GM12878 (cell line): ENCODE results near the gene YBX2. TPM values are rescaled to one million over a fixed set of nuclear protein-coding genes. Genes with fewer than 3 reads are reported as not detected.

Experiments
- ATAC-seq: fragments of 200-7000 bp; cut with Tn5 transposase; 3 replicates; pipeline ENCODE4 v1.9.1; 2020; ENCODE audit warnings: mild to moderate bottlenecking, moderate library complexity
- BruUV-seq: library from RNA; stranded (reverse); fragments of 400-500 nt; replicated peaks from 2 replicates; lab custom pipeline; 2021; lab: Mats Ljungman, UMichigan
- CTCF ChIA-PET: fragments of 300-600 bp; sonication (Branson Sonifier 250); formaldehyde crosslinking; extraction: SDS; loops from one replicate; lab custom pipeline; 2021; ENCODE audit warnings: inconsistent platforms; lab: Yijun Ruan, JAX
- POLR2A ChIA-PET: fragments of 350-600 bp; formaldehyde crosslinking; extraction: SDS; loops from one replicate; lab custom pipeline; 2021; ENCODE audit warnings: inconsistent platforms; lab: Charles Lee
- RAD21 ChIA-PET: fragments of 300-600 bp; sonication (Branson Sonifier 250); formaldehyde crosslinking; loops from one replicate; lab custom pipeline; 2023; ENCODE audit warnings: antibody characterized with exemption; ENCODE audit not compliant: unreplicated experiment; lab: Charles Lee
- SMC1A ChIA-PET: fragments of 300-600 bp; sonication (Branson Sonifier 250); formaldehyde crosslinking; loops from one replicate; lab custom pipeline; 2023; ENCODE audit not compliant: unreplicated experiment, uncharacterized antibody; lab: Charles Lee
- DNase-seq: peaks from one replicate; pipeline ENCODE4 v3.0.0-alpha.2; 2011; ENCODE audit warnings: low read depth, low spot score
- FAIRE-seq: peaks from 3 replicates; lab custom pipeline; 2011; peaks lifted over from hg19 to GRCh38; lab: Jason Lieb, UNC
- H2AFZ ChIP-seq: 2 replicates; pipeline ENCODE4 v1.6.0; 2011; ENCODE audit warnings: low read depth, low read length, control low read depth; ENCODE audit not compliant: control insufficient read depth
- H3K27ac ChIP-seq: 2 replicates; pipeline ENCODE4 v1.5.1; 2011; ENCODE audit warnings: control low read depth; ENCODE audit not compliant: control insufficient read depth, insufficient read depth
- H3K27me3 ChIP-seq, 2 experiments: replicated peaks in 1 of 2; 2 replicates each; pipeline versions ENCODE4 v1.6.0 to v1.6.1; 2011; ENCODE audit warnings: low read length in 1 of 2; ENCODE audit not compliant: control insufficient read depth in 2 of 2, insufficient read depth in 2 of 2
- H3K36me3 ChIP-seq, 2 experiments: 2 replicates each; pipeline ENCODE4 v1.5.1; 2011; ENCODE audit warnings: low read length in 1 of 2; ENCODE audit not compliant: control insufficient read depth in 2 of 2, insufficient read depth in 2 of 2
- H3K4me1 ChIP-seq: 2 replicates; pipeline ENCODE4 v1.6.1; 2011; ENCODE audit warnings: mild to moderate bottlenecking, low read length, moderate library complexity, mixed read lengths; ENCODE audit not compliant: control insufficient read depth, insufficient read depth
- H3K4me2 ChIP-seq: 2 replicates; pipeline ENCODE4 v1.6.0; 2011; ENCODE audit warnings: control low read depth; ENCODE audit not compliant: control insufficient read depth, insufficient read depth
- H3K4me3 ChIP-seq: fragments of 200-600 bp; sonication (generic); 2 replicates; pipeline ENCODE4 v1.5.1; 2016
- H3K79me2 ChIP-seq: 2 replicates; pipeline ENCODE4 v1.6.0; 2011; ENCODE audit warnings: low read length; ENCODE audit not compliant: control insufficient read depth, insufficient read depth
- H3K9ac ChIP-seq: 2 replicates; pipeline ENCODE4 v1.8.0; 2011; ENCODE audit warnings: low read length, control low read depth, mixed read lengths; ENCODE audit not compliant: control insufficient read depth, insufficient read depth
- H3K9me3 ChIP-seq: replicated peaks from 3 replicates; pipeline ENCODE4 v1.5.1; 2011; ENCODE audit warnings: mild to moderate bottlenecking, low read length; ENCODE audit not compliant: control insufficient read depth, insufficient read depth
- H4K20me1 ChIP-seq: 2 replicates; pipeline ENCODE4 v1.6.0; 2011; ENCODE audit not compliant: control insufficient read depth, insufficient read depth
- ATF7 ChIP-seq: fragments of 450-650 bp; IDR thresholded peaks from 2 replicates; pipeline ENCODE4 v1.6.1; 2016; ENCODE audit warnings: low read depth, mild to moderate bottlenecking
- BCL11A ChIP-seq: IDR thresholded peaks from 2 replicates; pipeline ENCODE4 v1.6.1; 2011; ENCODE audit warnings: low read depth, low read length
- HCFC1 ChIP-seq: fragments of 150-350 bp; IDR thresholded peaks from 2 replicates; pipeline ENCODE4 v1.6.1; 2014; ENCODE audit warnings: low read length
- HDAC6 ChIP-seq: fragments of 200-600 bp; sonication (generic); IDR thresholded peaks from one replicate; pipeline ENCODE4 v1.8.0; 2017; ENCODE audit warnings: antibody characterized with exemption; ENCODE audit not compliant: unreplicated experiment
- MTA2 ChIP-seq: fragments of 450-650 bp; IDR thresholded peaks from 2 replicates; pipeline ENCODE4 v1.6.1; 2016; ENCODE audit warnings: low read depth, mild to moderate bottlenecking, moderate library complexity
- MXI1 ChIP-seq: fragments of 150-350 bp; IDR thresholded peaks from 2 replicates; pipeline ENCODE4 v1.6.1; 2011; ENCODE audit warnings: low read depth, mild to moderate bottlenecking, inconsistent platforms, low read length, improper control_type of control experiment
- NFIC ChIP-seq: IDR thresholded peaks from 2 replicates; pipeline ENCODE4 v1.6.1; 2012; ENCODE audit warnings: low read depth, mild to moderate bottlenecking, inconsistent platforms, low read length, moderate library complexity
- PML ChIP-seq: IDR thresholded peaks from 2 replicates; pipeline ENCODE4 v1.6.1; 2012; ENCODE audit warnings: low read length, inconsistent platforms
- SMAD1 ChIP-seq: fragments of 450-650 bp; IDR thresholded peaks from 2 replicates; pipeline ENCODE4 v1.6.1; 2018; ENCODE audit warnings: mild to moderate bottlenecking, low read depth; ENCODE audit not compliant: partially characterized antibody
- WGBS: methylation state at CpG from one replicate; pipeline ENCODE4 v1.1.6; 2016; ENCODE audit warnings: low lambda C conversion rate; ENCODE audit not compliant: insufficient replicate concordance, insufficient coverage; ENCODE audit errors: missing lambda C conversion rate; 5-methylcytosine and 5-hydroxymethylcytosine counted together
- in situ Hi-C: fragments of 300-500 bp; cut with MboI; formaldehyde crosslinking; loops from 9 replicates; pipeline ENCODE4 v1.14.3; 2018; ENCODE audit warnings: mixed read lengths
- intact Hi-C: fragments of 100-400 bp; cut with micrococcal nuclease; formaldehyde crosslinking; loops from one replicate; pipeline ENCODE4 v1.14.2; 2022; ENCODE audit not compliant: unreplicated experiment
- polyA plus RNA-seq, 11 experiments: library from polyadenylated mRNA; depleted of rRNA in 4 of 11; unstranded in 6 of 11; stranded (reverse) in 5 of 11; fragments of >200 nt; fragmentation: Nextera tagmentation in 4 of 11; fragmentation: Illumina TruSeq in 1 of 11; extraction: Ambion mirVana in 4 of 11; extraction: Trizol in 1 of 11; gene quantifications; 1 replicate in 1 of 11; 2 replicates in 10 of 11; pipeline versions ENCODE4 v1.2.1 to v1.2.3, GENCODE V29; 2011 to 2016; ENCODE audit warnings: inconsistent platforms in 2 of 11, missing spikeins in 2 of 11, low read depth in 1 of 11
- total RNA-seq, 4 experiments: library from RNA; depleted of rRNA in 3 of 4; stranded (reverse); fragments of >200 nt in 3 of 4; fragmentation: Illumina TruSeq in 1 of 4; extraction: Trizol in 1 of 4; gene quantifications; 2 replicates each; pipeline versions ENCODE4 v1.2.1 to v1.2.3, GENCODE V29; 2013 to 2021
- TF ChIP-seq, protein P1 (sequence below): fragments of 450-650 bp; IDR thresholded peaks from 2 replicates; pipeline ENCODE4 v1.6.1; 2017; ENCODE audit warnings: mild to moderate bottlenecking, moderate library complexity
- TF ChIP-seq, protein P2 (sequence below), 3 experiments: IDR thresholded peaks in 2 of 3; conservative IDR thresholded peaks in 1 of 3; 2 replicates each; pipeline ENCODE4 v1.5.1; 2011; ENCODE audit warnings: low read depth in 3 of 3, low read length in 3 of 3, mild to moderate bottlenecking in 3 of 3, control low read depth in 2 of 3, moderate library complexity in 2 of 3, inconsistent platforms in 1 of 3, mixed read lengths in 1 of 3; ENCODE audit not compliant: control insufficient read depth in 2 of 3, insufficient read depth in 1 of 3; ENCODE audit errors: extremely low read depth in 1 of 3
- TF ChIP-seq, protein P3 (sequence below): fragments of 450-650 bp; IDR thresholded peaks from 2 replicates; pipeline ENCODE4 v1.6.1; 2017; ENCODE audit warnings: mild to moderate bottlenecking, low read depth, inconsistent platforms; ENCODE audit not compliant: poor library complexity, severe bottlenecking

The YBX2 gene
- total and polyA plus RNA-seq, 10 of the 15 experiments (the other 5 are each of a cell fraction or from before 2014, with no cell fraction given): not detected

DNA sequence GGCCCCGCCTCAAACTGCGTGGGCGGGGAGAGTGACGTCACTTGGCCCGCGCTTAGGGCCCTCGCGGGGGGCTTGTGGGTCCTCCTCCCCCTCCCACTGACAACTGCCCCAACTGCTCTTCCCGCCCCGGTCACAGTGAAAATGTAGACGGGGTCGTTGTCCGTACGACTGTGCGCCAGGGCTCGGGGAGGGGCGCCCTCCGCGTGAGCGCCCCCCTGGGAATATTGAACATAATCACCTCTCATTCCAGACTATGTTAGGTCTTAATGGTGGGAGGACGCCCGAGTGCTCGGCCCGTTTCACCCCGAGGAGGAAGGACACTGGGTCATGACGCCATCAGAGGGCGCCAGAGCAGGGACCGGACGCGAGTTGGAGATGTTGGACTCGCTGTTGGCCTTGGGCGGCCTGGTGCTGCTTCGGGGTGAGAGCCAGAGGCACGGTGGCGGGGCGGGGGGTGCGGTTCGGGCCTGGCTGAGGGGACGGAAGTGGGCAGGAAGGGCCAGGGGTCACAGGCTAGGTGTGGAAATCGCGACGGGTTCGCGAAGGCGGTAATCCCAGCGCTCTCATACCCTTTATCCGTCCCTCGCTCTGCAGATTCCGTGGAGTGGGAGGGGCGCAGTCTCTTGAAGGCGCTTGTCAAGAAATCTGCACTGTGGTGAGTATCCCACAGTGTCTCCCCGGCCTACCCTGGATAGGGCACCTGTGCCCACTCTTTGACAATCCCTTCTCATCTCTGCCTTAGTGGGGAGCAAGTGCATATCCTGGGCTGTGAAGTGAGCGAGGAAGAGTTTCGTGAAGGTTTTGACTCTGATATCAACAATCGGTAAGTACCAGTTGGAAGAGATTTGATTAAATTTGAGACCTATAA is 42.0 kb downstream of the YBX2 start, which contains the start of gene ELP5 (continued):
- TF ChIP-seq, protein P1, sequence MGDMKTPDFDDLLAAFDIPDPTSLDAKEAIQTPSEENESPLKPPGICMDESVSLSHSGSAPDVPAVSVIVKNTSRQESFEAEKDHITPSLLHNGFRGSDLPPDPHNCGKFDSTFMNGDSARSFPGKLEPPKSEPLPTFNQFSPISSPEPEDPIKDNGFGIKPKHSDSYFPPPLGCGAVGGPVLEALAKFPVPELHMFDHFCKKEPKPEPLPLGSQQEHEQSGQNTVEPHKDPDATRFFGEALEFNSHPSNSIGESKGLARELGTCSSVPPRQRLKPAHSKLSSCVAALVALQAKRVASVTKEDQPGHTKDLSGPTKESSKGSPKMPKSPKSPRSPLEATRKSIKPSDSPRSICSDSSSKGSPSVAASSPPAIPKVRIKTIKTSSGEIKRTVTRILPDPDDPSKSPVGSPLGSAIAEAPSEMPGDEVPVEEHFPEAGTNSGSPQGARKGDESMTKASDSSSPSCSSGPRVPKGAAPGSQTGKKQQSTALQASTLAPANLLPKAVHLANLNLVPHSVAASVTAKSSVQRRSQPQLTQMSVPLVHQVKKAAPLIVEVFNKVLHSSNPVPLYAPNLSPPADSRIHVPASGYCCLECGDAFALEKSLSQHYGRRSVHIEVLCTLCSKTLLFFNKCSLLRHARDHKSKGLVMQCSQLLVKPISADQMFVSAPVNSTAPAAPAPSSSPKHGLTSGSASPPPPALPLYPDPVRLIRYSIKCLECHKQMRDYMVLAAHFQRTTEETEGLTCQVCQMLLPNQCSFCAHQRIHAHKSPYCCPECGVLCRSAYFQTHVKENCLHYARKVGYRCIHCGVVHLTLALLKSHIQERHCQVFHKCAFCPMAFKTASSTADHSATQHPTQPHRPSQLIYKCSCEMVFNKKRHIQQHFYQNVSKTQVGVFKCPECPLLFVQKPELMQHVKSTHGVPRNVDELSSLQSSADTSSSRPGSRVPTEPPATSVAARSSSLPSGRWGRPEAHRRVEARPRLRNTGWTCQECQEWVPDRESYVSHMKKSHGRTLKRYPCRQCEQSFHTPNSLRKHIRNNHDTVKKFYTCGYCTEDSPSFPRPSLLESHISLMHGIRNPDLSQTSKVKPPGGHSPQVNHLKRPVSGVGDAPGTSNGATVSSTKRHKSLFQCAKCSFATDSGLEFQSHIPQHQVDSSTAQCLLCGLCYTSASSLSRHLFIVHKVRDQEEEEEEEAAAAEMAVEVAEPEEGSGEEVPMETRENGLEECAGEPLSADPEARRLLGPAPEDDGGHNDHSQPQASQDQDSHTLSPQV: no peak
- peak; percentile 99 for TF ChIP-seq ATF7
- peak; percentile 93; the same call in 1 of the 2 replicates for TF ChIP-seq PML
- no peak for TF ChIP-seq HDAC6

DNA sequence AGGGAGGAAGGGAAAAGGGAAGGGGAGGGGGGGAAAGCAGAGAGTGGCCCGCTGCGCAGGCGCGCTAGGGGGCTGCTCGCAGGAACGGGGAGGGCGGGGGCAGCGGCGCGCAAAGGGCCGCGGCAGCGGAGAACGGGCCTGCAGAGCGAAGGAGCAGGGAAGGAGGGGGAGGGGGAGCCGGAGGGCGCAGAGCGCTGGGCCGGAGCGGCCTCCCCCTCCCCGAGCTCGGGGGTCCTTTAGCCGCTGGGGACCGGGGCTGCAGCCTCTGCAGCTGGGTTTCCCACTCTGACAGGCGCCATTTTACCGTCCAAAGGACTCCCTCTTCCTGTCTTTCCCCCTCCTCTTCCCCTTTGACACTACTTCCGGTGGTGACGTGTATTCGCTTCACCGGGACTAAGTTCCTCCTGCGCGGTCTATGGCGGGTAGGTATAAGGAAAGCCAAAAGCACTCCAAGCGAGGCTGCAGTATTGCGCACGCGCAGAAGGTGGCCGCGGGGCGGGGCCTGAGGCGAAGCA is 42.7 kb downstream of the YBX2 start, which contains the start of gene CTDNEP1:
Gene CTDNEP1, minus strand, starts transcription at position 74 of the 515 bp plus-strand sequence. CDS start 438 bp downstream, outside the sequence.
- H3K79me2 ChIP-seq: peaks cover 56% of the 10 kb centered on the region
- RAD21 ChIA-PET: interaction anchor here (1.6 to 2.0 kb wide), 3 partner anchors 10 to 31 kb away, joined by 5 to 11 read pairs (median 11); partner anchors contain the start of genes ACADVL, DLG4 and GABARAP
- H3K4me2 ChIP-seq: peak within 1 kb of the TSS; percentile 89
- peak; percentile 99 for FAIRE-seq
- POLR2A ChIA-PET: interaction anchor here (0.6 to 4.4 kb wide), 3 partner anchors 12 to 229 kb away, joined by 3 to 99 read pairs (median 29); partner anchors contain the start of genes ACADVL, DLG4, GABARAP and PHF23
- peaks cover 4 to 14% of the 10 kb centered on the region in 2 experiments; a peak in 3 of 4 replicates for H3K36me3 ChIP-seq
- H3K9ac ChIP-seq: peak within 1 kb of the TSS; percentile 98
- BruUV-seq: no TSS peak
- peak; percentile 98 for DNase-seq
- H3K4me3 ChIP-seq: peak within 1 kb of the TSS; percentile 90
- intact Hi-C loops: loop anchor here (2.0 kb wide), 1 partner anchor 37 kb away; no protein-coding TSS in a partner anchor
- no peaks in the 10 kb centered on the region for H3K9me3 ChIP-seq
- no peaks in the 10 kb centered on the region for H4K20me1 ChIP-seq
- in situ Hi-C loops: no loop called here
- peak; percentile 93 for ATAC-seq
- peaks cover 10% of the 10 kb centered on the region for H3K4me1 ChIP-seq
- peak within 1 kb of the TSS; percentile 87 for H2AFZ ChIP-seq
- peak within 1 kb of the TSS; percentile 99 for H3K27ac ChIP-seq
- CTCF ChIA-PET: no interaction called here
- SMC1A ChIA-PET: interaction anchor here (0.9 to 3.6 kb wide), 3 partner anchors 10 to 84 kb away, joined by 3 to 26 read pairs (median 4); partner anchors contain the start of genes ACAP1, GABARAP and PHF23
- WGBS: 1% methylated on average over 28 of the region's 41 CpGs
- no peaks in the 10 kb centered on the region for H3K27me3 ChIP-seq
- peak; percentile 55 for TF ChIP-seq HCFC1
- TF ChIP-seq, protein P2, sequence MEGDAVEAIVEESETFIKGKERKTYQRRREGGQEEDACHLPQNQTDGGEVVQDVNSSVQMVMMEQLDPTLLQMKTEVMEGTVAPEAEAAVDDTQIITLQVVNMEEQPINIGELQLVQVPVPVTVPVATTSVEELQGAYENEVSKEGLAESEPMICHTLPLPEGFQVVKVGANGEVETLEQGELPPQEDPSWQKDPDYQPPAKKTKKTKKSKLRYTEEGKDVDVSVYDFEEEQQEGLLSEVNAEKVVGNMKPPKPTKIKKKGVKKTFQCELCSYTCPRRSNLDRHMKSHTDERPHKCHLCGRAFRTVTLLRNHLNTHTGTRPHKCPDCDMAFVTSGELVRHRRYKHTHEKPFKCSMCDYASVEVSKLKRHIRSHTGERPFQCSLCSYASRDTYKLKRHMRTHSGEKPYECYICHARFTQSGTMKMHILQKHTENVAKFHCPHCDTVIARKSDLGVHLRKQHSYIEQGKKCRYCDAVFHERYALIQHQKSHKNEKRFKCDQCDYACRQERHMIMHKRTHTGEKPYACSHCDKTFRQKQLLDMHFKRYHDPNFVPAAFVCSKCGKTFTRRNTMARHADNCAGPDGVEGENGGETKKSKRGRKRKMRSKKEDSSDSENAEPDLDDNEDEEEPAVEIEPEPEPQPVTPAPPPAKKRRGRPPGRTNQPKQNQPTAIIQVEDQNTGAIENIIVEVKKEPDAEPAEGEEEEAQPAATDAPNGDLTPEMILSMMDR (IDR thresholded peaks at IDR 0.05 in 2 of 3, conservative IDR thresholded peaks at IDR 0.05 in 1 of 3; ENCODE audit: control insufficient read depth in 2 of 3, extremely low read depth in 1 of 3, insufficient read depth in 1 of 3, low read depth in 3 of 3, low read length in 3 of 3): no peak
- TF ChIP-seq BCL11A: no peak
- TF ChIP-seq, protein P3, sequence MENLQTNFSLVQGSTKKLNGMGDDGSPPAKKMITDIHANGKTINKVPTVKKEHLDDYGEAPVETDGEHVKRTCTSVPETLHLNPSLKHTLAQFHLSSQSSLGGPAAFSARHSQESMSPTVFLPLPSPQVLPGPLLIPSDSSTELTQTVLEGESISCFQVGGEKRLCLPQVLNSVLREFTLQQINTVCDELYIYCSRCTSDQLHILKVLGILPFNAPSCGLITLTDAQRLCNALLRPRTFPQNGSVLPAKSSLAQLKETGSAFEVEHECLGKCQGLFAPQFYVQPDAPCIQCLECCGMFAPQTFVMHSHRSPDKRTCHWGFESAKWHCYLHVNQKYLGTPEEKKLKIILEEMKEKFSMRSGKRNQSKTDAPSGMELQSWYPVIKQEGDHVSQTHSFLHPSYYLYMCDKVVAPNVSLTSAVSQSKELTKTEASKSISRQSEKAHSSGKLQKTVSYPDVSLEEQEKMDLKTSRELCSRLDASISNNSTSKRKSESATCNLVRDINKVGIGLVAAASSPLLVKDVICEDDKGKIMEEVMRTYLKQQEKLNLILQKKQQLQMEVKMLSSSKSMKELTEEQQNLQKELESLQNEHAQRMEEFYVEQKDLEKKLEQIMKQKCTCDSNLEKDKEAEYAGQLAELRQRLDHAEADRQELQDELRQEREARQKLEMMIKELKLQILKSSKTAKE: no peak
- TF ChIP-seq MTA2: no peak
- TF ChIP-seq NFIC: no peak
- TF ChIP-seq SMAD1: no peak
- TF ChIP-seq MXI1: peak; percentile 50; the same call in 1 of the 2 replicates
